Cardiac muscle cell (in vitro differentiated cells and primary cell): ENCODE measurements around the gene ADAT2. TPM values are rescaled to one million over a fixed set of nuclear protein-coding genes. Genes with fewer than 3 reads are reported as not detected.

Source experiments
- DNase-seq, 2 donors: peaks; one replicate each; pipeline versions ENCODE4 v3.0.0 to v3.0.0-alpha.2; 2010 to 2017; ENCODE audit warnings: low read depth in 1 of 2, low spot score in 1 of 2
- H3K27ac ChIP-seq: fragments of 200-600 bp; sonication (generic); 2 replicates; pipeline ENCODE4 v1.5.1; 2016
- H3K27me3 ChIP-seq: fragments of 200-600 bp; sonication (generic); 2 replicates; pipeline ENCODE4 v1.6.0; 2016; ENCODE audit warnings: control low read depth
- H3K36me3 ChIP-seq: fragments of 200-600 bp; sonication (generic); 2 replicates; pipeline ENCODE4 v1.5.1; 2016; ENCODE audit warnings: control low read depth
- H3K4me1 ChIP-seq: fragments of 200-600 bp; sonication (generic); 2 replicates; pipeline ENCODE4 v1.8.1; 2017; ENCODE audit warnings: low read depth, mild to moderate bottlenecking, mixed run types
- H3K4me3 ChIP-seq: fragments of 200-600 bp; sonication (generic); 2 replicates; pipeline ENCODE4 v1.5.1; 2016; ENCODE audit warnings: mild to moderate bottlenecking
- H3K9me3 ChIP-seq: fragments of 200-600 bp; sonication (generic); 2 replicates; pipeline ENCODE4 v1.5.1; 2017; ENCODE audit warnings: low read depth, mild to moderate bottlenecking, control low read depth
- polyA plus RNA-seq: library from polyadenylated mRNA; unstranded; fragments of >200 nt; fragmentation: Nextera tagmentation; extraction: Ambion mirVana; gene quantifications from 2 replicates; pipeline ENCODE4 v1.2.1, GENCODE V29; 2016
- total RNA-seq: library from RNA; depleted of rRNA; stranded (reverse); fragments of >200 nt; gene quantifications from 2 replicates; pipeline ENCODE4 v1.2.3, GENCODE V29; 2016
- TF ChIP-seq, protein P1 (sequence below): IDR thresholded peaks from 2 replicates; pipeline ENCODE4 v1.5.1; 2012; ENCODE audit warnings: low read depth, mild to moderate bottlenecking, low read length

Gene ADAT2
- total and polyA plus RNA-seq, 2 experiments from 2014 or later = 5.7 to 10.9 TPM

GRCh38 chr6:143486752-143487151 lies 36.3 kb upstream of the ADAT2 start:
- no peaks in the 10 kb centered on the region for H3K9me3 ChIP-seq
- TF ChIP-seq, protein P1, sequence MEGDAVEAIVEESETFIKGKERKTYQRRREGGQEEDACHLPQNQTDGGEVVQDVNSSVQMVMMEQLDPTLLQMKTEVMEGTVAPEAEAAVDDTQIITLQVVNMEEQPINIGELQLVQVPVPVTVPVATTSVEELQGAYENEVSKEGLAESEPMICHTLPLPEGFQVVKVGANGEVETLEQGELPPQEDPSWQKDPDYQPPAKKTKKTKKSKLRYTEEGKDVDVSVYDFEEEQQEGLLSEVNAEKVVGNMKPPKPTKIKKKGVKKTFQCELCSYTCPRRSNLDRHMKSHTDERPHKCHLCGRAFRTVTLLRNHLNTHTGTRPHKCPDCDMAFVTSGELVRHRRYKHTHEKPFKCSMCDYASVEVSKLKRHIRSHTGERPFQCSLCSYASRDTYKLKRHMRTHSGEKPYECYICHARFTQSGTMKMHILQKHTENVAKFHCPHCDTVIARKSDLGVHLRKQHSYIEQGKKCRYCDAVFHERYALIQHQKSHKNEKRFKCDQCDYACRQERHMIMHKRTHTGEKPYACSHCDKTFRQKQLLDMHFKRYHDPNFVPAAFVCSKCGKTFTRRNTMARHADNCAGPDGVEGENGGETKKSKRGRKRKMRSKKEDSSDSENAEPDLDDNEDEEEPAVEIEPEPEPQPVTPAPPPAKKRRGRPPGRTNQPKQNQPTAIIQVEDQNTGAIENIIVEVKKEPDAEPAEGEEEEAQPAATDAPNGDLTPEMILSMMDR = no peak
- H3K27ac ChIP-seq = no peak overlapping the region
- H3K27me3 ChIP-seq = no peaks in the 10 kb centered on the region
- H3K4me3 ChIP-seq = no peak overlapping the region
- H3K4me1 ChIP-seq = no peaks in the 10 kb centered on the region
- no peaks in the 10 kb centered on the region for H3K36me3 ChIP-seq
- no peak for DNase-seq

GRCh38 chr6:143485967-143486366 lies 35.5 kb upstream of the ADAT2 start:
- DNase-seq = no peak
- Histone ChIP-seq H3K27ac (no peak overlapping the region), H3K27me3 (no peaks in the 10 kb centered on the region), H3K4me3 (no peak overlapping the region), H3K9me3 (no peaks in the 10 kb centered on the region), H3K4me1 (no peaks in the 10 kb centered on the region), H3K36me3 (no peaks in the 10 kb centered on the region)
- TF ChIP-seq, protein P1 = no peak

DNA sequence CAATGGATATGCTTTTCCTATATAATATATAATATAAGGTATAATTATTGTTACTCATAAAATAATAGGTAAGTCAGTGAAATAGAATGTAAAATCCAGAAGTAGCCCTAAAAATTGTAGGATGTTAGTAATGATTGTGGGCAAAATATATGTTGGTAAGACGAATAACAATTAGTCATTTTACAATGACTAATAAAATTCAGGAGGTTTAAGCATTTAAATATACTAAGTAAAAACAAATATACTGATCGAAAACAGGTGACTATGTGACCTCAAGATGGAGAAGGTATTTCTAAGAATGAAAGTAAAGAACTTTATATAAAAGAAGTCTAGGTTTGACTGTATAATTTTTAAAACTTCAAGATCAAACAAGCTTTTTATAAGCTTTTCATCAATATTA lies 32.1 kb upstream of the ADAT2 start:
- TF ChIP-seq, protein P1 = no peak
- H3K9me3 ChIP-seq = no peaks in the 10 kb centered on the region
- no peak overlapping the region for H3K4me3 ChIP-seq
- H3K27me3 ChIP-seq = no peaks in the 10 kb centered on the region
- no peaks in the 10 kb centered on the region for H3K36me3 ChIP-seq
- H3K4me1 ChIP-seq = no peaks in the 10 kb centered on the region
- DNase-seq = no peak
- no peak overlapping the region for H3K27ac ChIP-seq

DNA sequence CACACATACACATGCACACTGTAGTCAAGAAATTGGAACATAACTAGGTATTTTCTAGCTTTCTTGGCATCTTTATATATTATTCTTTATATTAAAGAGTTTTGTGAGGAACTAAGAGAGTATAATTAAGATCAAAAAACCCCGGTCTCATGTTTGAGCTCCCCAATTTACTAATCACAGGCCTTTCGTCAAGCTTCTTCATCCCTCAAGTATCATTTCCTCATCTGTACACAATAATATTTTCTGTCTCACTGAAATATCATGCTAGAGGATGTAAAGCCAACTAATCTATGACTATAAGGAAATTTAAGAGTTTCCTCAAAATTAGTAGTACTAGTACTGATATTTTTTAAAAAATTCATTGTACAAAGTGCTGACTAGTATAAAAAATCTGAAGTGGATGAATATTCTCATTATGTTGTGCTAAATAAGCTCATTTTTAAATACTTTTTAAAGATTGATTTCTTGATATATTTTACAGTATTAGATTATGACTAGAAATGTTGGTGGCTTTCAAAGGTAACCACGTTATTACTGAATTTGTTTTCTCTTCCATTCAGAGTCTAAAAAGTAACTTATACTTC lies 28.1 kb upstream of the ADAT2 start:
- H3K9me3 ChIP-seq = no peaks in the 10 kb centered on the region
- TF ChIP-seq, protein P1 = no peak
- H3K36me3 ChIP-seq = no peaks in the 10 kb centered on the region
- no peaks in the 10 kb centered on the region for H3K27me3 ChIP-seq
- H3K27ac ChIP-seq = no peak overlapping the region
- H3K4me1 ChIP-seq = no peaks in the 10 kb centered on the region
- no peak overlapping the region for H3K4me3 ChIP-seq
- no peak for DNase-seq

- Histone ChIP-seq H3K27me3 (no peaks in the 10 kb centered on the region), H3K4me1 (no peaks in the 10 kb centered on the region), H3K9me3 (no peaks in the 10 kb centered on the region), H3K4me3 (no peak overlapping the region), H3K27ac (no peak overlapping the region), H3K36me3 (peaks cover 7% of the 10 kb centered on the region)
- TF ChIP-seq, protein P1 = no peak
- DNase-seq = no peak
Measured at GRCh38 chr6:143476545-143476944, 26.1 kb upstream of the ADAT2 start.
